GM06990 (cell line): ENCODE data around the gene TMEM154.
A peak's percentile ranks its signal among the peaks of the same experiment; 100 is the strongest.

Experiments used
- DNase-seq: peaks from one replicate; pipeline ENCODE4 v3.0.0-alpha.2; 2011; ENCODE audit not compliant: insufficient read length; ENCODE audit errors: extremely low read depth
- H3K27me3 ChIP-seq: replicated peaks from 2 replicates; pipeline ENCODE4 v1.6.0; 2011; ENCODE audit warnings: low read length; ENCODE audit not compliant: control insufficient read depth, insufficient read depth
- H3K36me3 ChIP-seq: 2 replicates; pipeline ENCODE4 v1.5.1; 2011; ENCODE audit warnings: low read length; ENCODE audit not compliant: control insufficient read depth, insufficient read depth
- H3K4me3 ChIP-seq: replicated peaks from 2 replicates; pipeline ENCODE4 v1.5.1; 2011; ENCODE audit warnings: low read depth, mild to moderate bottlenecking, control low read depth, low read length
- CTCF ChIP-seq: IDR thresholded peaks from 2 replicates; pipeline ENCODE4 v1.5.1; 2011; ENCODE audit warnings: low read length, control low read depth, mild to moderate bottlenecking, inconsistent platforms; ENCODE audit not compliant: insufficient read depth, poor library complexity, severe bottlenecking

The TMEM154 gene

GRCh38 chr4:152663203-152664066, 16.4 kb downstream of the TMEM154 start:
- no peak for TF ChIP-seq CTCF
- DNase-seq: peak; percentile 72
- Histone ChIP-seq H3K27me3 (no peaks in the 10 kb centered on the region), H3K36me3 (no peaks in the 10 kb centered on the region), H3K4me3 (peak overlapping the region; percentile 32; the same call in 1 of the 2 replicates)

GRCh38 chr4:152661649-152662048, 18.1 kb downstream of the TMEM154 start:
- Histone ChIP-seq H3K4me3 (no peak overlapping the region), H3K36me3 (no peaks in the 10 kb centered on the region), H3K27me3 (no peaks in the 10 kb centered on the region)
- no peak for TF ChIP-seq CTCF
- no peak for DNase-seq

- Histone ChIP-seq H3K36me3 (no peaks in the 10 kb centered on the region; the same call in 1 of the 2 replicates), H3K4me3 (peak overlapping the region; percentile 39), H3K27me3 (no peaks in the 10 kb centered on the region)
- no peak for TF ChIP-seq CTCF
- no peak for DNase-seq
Observed at GRCh38 chr4:152660526-152660925, 19.3 kb downstream of the TMEM154 start.

- TF ChIP-seq CTCF: no peak
- DNase-seq: peak; percentile 48
- no peaks in the 10 kb centered on the region; the same call in 1 of the 2 replicates for H3K36me3 ChIP-seq
- no peak overlapping the region; the same call in 1 of the 2 replicates for H3K4me3 ChIP-seq
- no peaks in the 10 kb centered on the region for H3K27me3 ChIP-seq
Observed at GRCh38 chr4:152659806-152660205, 20.0 kb downstream of the TMEM154 start.

- Histone ChIP-seq H3K27me3 (no peaks in the 10 kb centered on the region), H3K36me3 (no peaks in the 10 kb centered on the region; the same call in 1 of the 2 replicates), H3K4me3 (no peak overlapping the region)
- no peak for DNase-seq
- no peak for TF ChIP-seq CTCF
Observed at GRCh38 chr4:152657657-152658056, 22.1 kb downstream of the TMEM154 start.
